Breast epithelium (tissue), 4 donors: Measurements from ENCODE around the gene WWC1. TPM values are rescaled to one million over a fixed set of nuclear protein-coding genes. Genes with fewer than 3 reads are reported as not detected.

Source experiments
- DNase-seq, 2 donors: peaks; one replicate each; pipeline ENCODE4 v3.0.0-alpha.2; 2019; ENCODE audit warnings: low spot score in 2 of 2
- H3K27ac ChIP-seq, 2 donors: fragments of 200-600 bp; sonication (generic) in 1 of 2; one replicate each; pipeline ENCODE4 v1.5.1; 2016 to 2019; ENCODE audit warnings: mild to moderate bottlenecking in 1 of 2
- H3K27me3 ChIP-seq, 2 donors: fragments of 200-600 bp; sonication (generic) in 1 of 2; one replicate each; pipeline versions ENCODE4 v1.5.1 to v1.6.0; 2017 to 2019; ENCODE audit warnings: control low read depth in 1 of 2, mild to moderate bottlenecking in 1 of 2
- H3K36me3 ChIP-seq: fragments of 200-600 bp; one replicate; pipeline ENCODE4 v1.5.1; 2019
- H3K4me1 ChIP-seq, 2 donors: fragments of 200-600 bp; sonication (generic); one replicate each; pipeline ENCODE4 v1.5.1; 2016 to 2019; ENCODE audit warnings: control low read depth in 1 of 2
- H3K4me3 ChIP-seq, 3 donors: fragments of 200-600 bp; sonication (generic); 1 replicate in 2 of 3; 2 replicates in 1 of 3; pipeline ENCODE4 v1.5.1; 2016 to 2019; ENCODE audit warnings: mild to moderate bottlenecking in 3 of 3, moderate library complexity in 2 of 3
- H3K9me3 ChIP-seq, 2 donors: fragments of 200-600 bp; sonication (generic) in 1 of 2; one replicate each; pipeline ENCODE4 v1.5.1; 2016 to 2019; ENCODE audit warnings: control low read depth in 1 of 2
- POLR2A ChIP-seq: fragments of 450-650 bp; IDR thresholded peaks from one replicate; pipeline ENCODE4 v1.6.1; 2016; ENCODE audit warnings: antibody characterized with exemption, mild to moderate bottlenecking, moderate library complexity
- POLR2AphosphoS5 ChIP-seq, 3 donors: sonication (generic); formaldehyde crosslinking; IDR thresholded peaks; one replicate each; pipeline ENCODE4 v1.6.1; 2017; ENCODE audit warnings: antibody characterized with exemption in 3 of 3
- intact Hi-C: fragments of 100-400 bp; cut with DNase I; formaldehyde crosslinking; loops from one replicate; pipeline ENCODE4 v1.15.1; 2023; ENCODE audit warnings: low total_unique reads
- total RNA-seq, 3 donors: library from RNA; depleted of rRNA; stranded (reverse); fragments of >200 nt; gene quantifications; one replicate each; pipeline ENCODE4 v1.1.0, GENCODE V29; 2016
- TF ChIP-seq, protein P1 (sequence below), 3 donors: fragments of 450-650 bp; IDR thresholded peaks; one replicate each; pipeline ENCODE4 v1.5.1; 2016 to 2017; ENCODE audit warnings: antibody characterized with exemption in 3 of 3, mild to moderate bottlenecking in 3 of 3, moderate library complexity in 3 of 3

WWC1 gene
- total RNA-seq, 3 donors from 2014 or later, result 0.96 to 59.9 (median 59.6) TPM

DNA sequence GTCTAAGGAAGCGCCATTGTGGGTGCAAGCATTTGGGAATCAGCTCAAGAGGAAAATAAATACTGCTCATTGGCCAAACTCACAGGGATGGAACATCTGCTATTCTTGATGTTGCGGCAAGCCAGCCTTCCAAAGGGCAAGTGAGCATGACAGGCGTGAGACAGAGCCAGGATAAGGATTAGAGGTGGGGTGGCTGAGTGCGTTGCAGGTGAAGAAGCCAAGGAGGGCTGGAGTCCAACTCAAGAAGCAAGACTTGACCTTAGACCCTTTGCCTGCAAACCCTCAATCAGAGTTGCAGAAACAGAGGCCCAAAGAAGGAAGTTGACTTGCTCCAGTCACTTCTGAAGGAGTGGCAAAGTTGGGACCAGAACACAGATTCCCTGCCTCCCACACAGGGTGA is 79.4 kb downstream of the WWC1 start:
- DNase-seq, result no peak
- intact Hi-C loops, result no loop called here
- peak overlapping the region in 1 of 2 donors; percentile 21 for H3K27ac ChIP-seq
- H3K4me3 ChIP-seq, result no peak overlapping the region
- H3K4me1 ChIP-seq, result no peaks in the 10 kb centered on the region
- TF ChIP-seq, protein P1, sequence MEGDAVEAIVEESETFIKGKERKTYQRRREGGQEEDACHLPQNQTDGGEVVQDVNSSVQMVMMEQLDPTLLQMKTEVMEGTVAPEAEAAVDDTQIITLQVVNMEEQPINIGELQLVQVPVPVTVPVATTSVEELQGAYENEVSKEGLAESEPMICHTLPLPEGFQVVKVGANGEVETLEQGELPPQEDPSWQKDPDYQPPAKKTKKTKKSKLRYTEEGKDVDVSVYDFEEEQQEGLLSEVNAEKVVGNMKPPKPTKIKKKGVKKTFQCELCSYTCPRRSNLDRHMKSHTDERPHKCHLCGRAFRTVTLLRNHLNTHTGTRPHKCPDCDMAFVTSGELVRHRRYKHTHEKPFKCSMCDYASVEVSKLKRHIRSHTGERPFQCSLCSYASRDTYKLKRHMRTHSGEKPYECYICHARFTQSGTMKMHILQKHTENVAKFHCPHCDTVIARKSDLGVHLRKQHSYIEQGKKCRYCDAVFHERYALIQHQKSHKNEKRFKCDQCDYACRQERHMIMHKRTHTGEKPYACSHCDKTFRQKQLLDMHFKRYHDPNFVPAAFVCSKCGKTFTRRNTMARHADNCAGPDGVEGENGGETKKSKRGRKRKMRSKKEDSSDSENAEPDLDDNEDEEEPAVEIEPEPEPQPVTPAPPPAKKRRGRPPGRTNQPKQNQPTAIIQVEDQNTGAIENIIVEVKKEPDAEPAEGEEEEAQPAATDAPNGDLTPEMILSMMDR (IDR thresholded peaks at IDR 0.05), result no peak
- no peak for TF ChIP-seq POLR2A
- no peak for TF ChIP-seq POLR2AphosphoS5 (IDR thresholded peaks at IDR 0.05)
- H3K27me3 ChIP-seq, result no peaks in the 10 kb centered on the region
- H3K36me3 ChIP-seq, result no peaks in the 10 kb centered on the region
- no peaks in the 10 kb centered on the region for H3K9me3 ChIP-seq

DNA sequence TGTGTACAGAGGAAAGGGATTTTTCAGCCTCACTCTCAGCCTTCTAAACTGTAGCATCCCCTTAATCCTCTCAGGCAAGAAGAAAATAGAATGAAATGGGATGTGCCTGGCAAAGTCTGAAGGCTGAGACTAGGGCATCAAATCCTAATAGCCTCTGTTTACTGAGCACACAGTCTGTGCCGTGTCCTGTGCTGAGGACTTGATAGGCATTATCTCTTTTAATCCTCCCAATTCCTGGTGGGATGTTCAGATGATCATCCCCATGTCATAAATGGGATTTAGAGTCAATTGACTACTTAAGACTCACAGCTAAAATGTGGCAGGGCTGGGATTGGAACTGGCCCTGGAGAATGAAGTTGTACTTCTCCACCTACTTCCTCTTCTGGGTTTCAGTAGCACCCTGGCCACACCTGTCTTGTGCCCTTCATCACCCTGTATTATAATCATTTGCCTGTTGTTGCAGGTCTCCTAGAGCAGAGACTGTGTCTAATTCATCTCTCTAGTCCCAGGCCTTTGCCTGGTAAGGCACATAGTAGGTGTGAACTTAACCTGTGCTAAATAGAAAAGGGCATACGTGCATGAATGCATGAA is 81.0 kb downstream of the WWC1 start:
- DNase-seq, result no peak
- Histone ChIP-seq H3K36me3 (no peaks in the 10 kb centered on the region), H3K4me3 (no peak overlapping the region), H3K4me1 (no peaks in the 10 kb centered on the region), H3K27ac (no peak overlapping the region), H3K27me3 (no peaks in the 10 kb centered on the region), H3K9me3 (no peaks in the 10 kb centered on the region)
- intact Hi-C loops, result no loop called here
- TF ChIP-seq POLR2AphosphoS5 (IDR thresholded peaks at IDR 0.05) (no peak), POLR2A (no peak)
- TF ChIP-seq, protein P1 (IDR thresholded peaks at IDR 0.05), result no peak

DNA sequence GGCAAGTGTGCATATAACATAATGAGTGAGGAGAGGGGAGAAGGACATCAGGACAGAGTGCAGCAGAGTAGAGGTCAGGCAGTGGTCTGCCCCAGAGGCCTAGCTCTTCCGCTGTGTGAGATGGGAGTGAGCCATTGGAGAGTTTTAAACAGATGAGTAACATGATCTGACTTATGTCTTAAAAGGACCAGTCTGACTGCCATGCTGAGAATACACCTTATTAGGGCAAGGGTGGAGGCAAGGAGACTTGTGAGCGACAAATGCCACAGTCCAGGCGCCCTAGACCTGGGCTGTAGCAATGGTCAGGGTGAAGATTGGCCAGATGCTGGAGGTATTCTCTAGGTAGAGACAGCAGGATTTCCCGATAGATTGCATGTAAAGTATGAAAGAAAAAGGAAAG is 83.1 kb downstream of the WWC1 start:
- no peak for DNase-seq

DNA sequence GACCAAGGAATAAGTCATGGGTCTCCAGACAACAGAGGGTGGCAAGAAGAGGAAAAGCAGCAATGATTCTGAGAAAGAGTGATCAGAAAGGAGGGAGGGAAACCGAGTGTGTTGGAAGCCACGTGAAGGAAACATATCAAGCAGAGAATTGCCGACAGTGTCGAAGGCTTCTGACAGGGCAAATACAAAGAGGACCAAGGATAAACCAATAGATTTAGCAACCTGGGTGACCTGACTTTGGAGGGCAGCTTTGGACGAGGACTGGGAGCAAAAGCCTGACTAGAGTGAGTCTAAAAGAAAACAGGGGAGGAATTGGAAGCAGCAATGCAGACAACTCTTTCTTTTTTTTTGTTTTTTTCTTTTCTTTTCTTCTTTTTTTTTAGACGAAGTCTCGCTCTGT is 83.8 kb downstream of the WWC1 start:
- Histone ChIP-seq H3K4me1 (no peaks in the 10 kb centered on the region), H3K36me3 (no peaks in the 10 kb centered on the region), H3K27ac (no peak overlapping the region), H3K9me3 (no peaks in the 10 kb centered on the region), H3K4me3 (no peak overlapping the region), H3K27me3 (no peaks in the 10 kb centered on the region)
- TF ChIP-seq, protein P1 (IDR thresholded peaks at IDR 0.05), result no peak
- no peak for TF ChIP-seq POLR2AphosphoS5 (IDR thresholded peaks at IDR 0.05)
- no peak for TF ChIP-seq POLR2A
- DNase-seq, result no peak
- intact Hi-C loops, result no loop called here

More for the DNA sequence above, 83.1 kb downstream of the WWC1 start:
- no peaks in the 10 kb centered on the region for H3K27me3 ChIP-seq
- TF ChIP-seq, protein P1 (IDR thresholded peaks at IDR 0.05), result no peak
- TF ChIP-seq POLR2A, result no peak
- TF ChIP-seq POLR2AphosphoS5 (IDR thresholded peaks at IDR 0.05), result no peak
- intact Hi-C loops, result no loop called here
- H3K4me1 ChIP-seq, result no peaks in the 10 kb centered on the region
- H3K4me3 ChIP-seq, result no peak overlapping the region
- H3K36me3 ChIP-seq, result no peaks in the 10 kb centered on the region
- no peak overlapping the region for H3K27ac ChIP-seq
- H3K9me3 ChIP-seq, result no peaks in the 10 kb centered on the region

DNA sequence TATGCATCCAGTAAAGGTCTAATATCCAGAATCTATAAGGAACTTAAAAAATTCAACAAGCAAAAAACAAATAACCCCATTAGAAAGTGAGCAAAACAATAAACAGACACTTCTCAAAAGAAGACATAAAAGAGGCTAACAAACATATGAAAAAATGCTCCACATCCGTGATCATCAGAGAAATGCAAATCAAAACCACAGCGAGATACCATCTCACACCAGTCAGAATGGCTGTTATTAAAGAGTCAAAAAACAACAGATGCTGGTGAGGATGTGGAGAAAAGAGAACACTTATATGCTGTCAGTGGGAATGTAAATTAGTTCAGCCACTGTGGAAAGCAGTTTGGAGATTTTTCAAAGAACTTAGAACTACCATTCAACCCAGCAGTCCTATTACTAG is 86.1 kb downstream of the WWC1 start:
- Histone ChIP-seq H3K4me1 (no peaks in the 10 kb centered on the region), H3K4me3 (no peak overlapping the region), H3K27me3 (no peaks in the 10 kb centered on the region), H3K27ac (no peak overlapping the region), H3K9me3 (no peaks in the 10 kb centered on the region), H3K36me3 (no peaks in the 10 kb centered on the region)
- DNase-seq, result no peak
- intact Hi-C loops, result no loop called here
- TF ChIP-seq, protein P1 (IDR thresholded peaks at IDR 0.05), result no peak
- TF ChIP-seq POLR2AphosphoS5 (IDR thresholded peaks at IDR 0.05) (no peak), POLR2A (no peak)
